SK-N-SH (cell line): Measurements from ENCODE around the gene LARGE1. TPM values are rescaled to one million over a fixed set of nuclear protein-coding genes. Genes with fewer than 3 reads are reported as not detected.

Source experiments
- CTCF ChIA-PET: fragments of 300-600, 350-600 bp; formaldehyde crosslinking; extraction: SDS; loops from one replicate; lab custom pipeline; 2021; lab: Yijun Ruan, JAX
- POLR2A ChIA-PET: fragments of 350-600 bp; sonication (Branson Sonifier 250); formaldehyde crosslinking; extraction: SDS; loops from one replicate; lab custom pipeline; 2020; ENCODE audit warnings: antibody characterized with exemption, inconsistent platforms; lab: Yijun Ruan, JAX
- DNase-seq: peaks from one replicate; pipeline ENCODE4 v3.0.0; 2012
- H2AFZ ChIP-seq: fragments of 200-600 bp; sonication (generic); 2 replicates; pipeline ENCODE4 v1.8.1; 2016; ENCODE audit warnings: antibody characterized with exemption, mild to moderate bottlenecking, low read depth
- H3F3A ChIP-seq: fragments of 200-600 bp; sonication (generic); replicated peaks from 2 replicates; pipeline ENCODE3; 2016; ENCODE audit warnings: antibody characterized with exemption, mild to moderate bottlenecking; ENCODE audit not compliant: insufficient read depth
- H3K27ac ChIP-seq, 2 experiments: fragments of 200-500 bp in 1 of 2; fragments of 200-600 bp in 1 of 2; sonication (Bioruptor generic) in 1 of 2; sonication (generic), shearing (Covaris generic) in 1 of 2; 2 replicates each; pipeline versions ENCODE4 v1.5.1 to v1.6.1; 2014 to 2016; ENCODE audit warnings: low read depth in 2 of 2, inconsistent platforms in 1 of 2, low read length in 1 of 2, mild to moderate bottlenecking in 1 of 2, mixed read lengths in 1 of 2
- H3K27me3 ChIP-seq: fragments of 200-600 bp; sonication (generic), shearing (Covaris generic); 2 replicates; pipeline ENCODE4 v1.6.1; 2016; ENCODE audit warnings: mixed run types; ENCODE audit not compliant: insufficient read depth
- H3K36me3 ChIP-seq, 2 experiments: fragments of 200-500 bp in 1 of 2; fragments of 200-600 bp in 1 of 2; sonication (Bioruptor generic) in 1 of 2; sonication (generic) in 1 of 2; replicated peaks in 1 of 2; 2 replicates each; pipeline versions ENCODE3 to v1.5.1; 2014 to 2016; ENCODE audit warnings: low read length in 1 of 2, mild to moderate bottlenecking in 1 of 2; ENCODE audit not compliant: insufficient read depth in 2 of 2, control insufficient read depth in 1 of 2
- H3K4me1 ChIP-seq, 2 experiments: fragments of 200-500 bp in 1 of 2; fragments of 200-600 bp in 1 of 2; sonication (Bioruptor generic) in 1 of 2; sonication (generic), shearing (Covaris generic) in 1 of 2; 2 replicates each; pipeline versions ENCODE4 v1.5.1 to v1.6.1; 2014 to 2016; ENCODE audit warnings: low read depth in 1 of 2, low read length in 1 of 2, mixed run types in 1 of 2; ENCODE audit not compliant: insufficient read depth in 2 of 2, control insufficient read depth in 1 of 2
- H3K4me2 ChIP-seq: fragments of 200-600 bp; sonication (generic), shearing (Covaris generic); 2 replicates; pipeline ENCODE4 v1.6.1; 2017; ENCODE audit warnings: mixed run types
- H3K4me3 ChIP-seq, 2 experiments: fragments of 200-500 bp in 1 of 2; fragments of 200-600 bp in 1 of 2; sonication (Bioruptor generic) in 1 of 2; sonication (generic), shearing (Covaris generic) in 1 of 2; 2 replicates each; pipeline versions ENCODE4 v1.5.1 to v1.8.1; 2014 to 2016; ENCODE audit warnings: low read depth in 2 of 2, inconsistent platforms in 1 of 2, low read length in 1 of 2, mild to moderate bottlenecking in 1 of 2, mixed read lengths in 1 of 2, moderate library complexity in 1 of 2
- H3K79me2 ChIP-seq: fragments of 200-600 bp; sonication (generic); 2 replicates; pipeline ENCODE4 v1.8.1; 2017; ENCODE audit warnings: mild to moderate bottlenecking; ENCODE audit not compliant: insufficient read depth
- H3K9ac ChIP-seq: fragments of 200-600 bp; sonication (generic); 2 replicates; pipeline ENCODE4 v1.6.1; 2017; ENCODE audit warnings: mixed run types
- H3K9me2 ChIP-seq: fragments of 200-600 bp; sonication (generic); 2 replicates; pipeline ENCODE4 v1.6.1; 2017; ENCODE audit warnings: mixed run types
- H3K9me3 ChIP-seq: fragments of 200-600 bp; sonication (generic); 2 replicates; pipeline ENCODE4 v1.6.1; 2017; ENCODE audit warnings: mixed run types, mild to moderate bottlenecking, moderate library complexity
- H4K20me1 ChIP-seq: fragments of 200-600 bp; sonication (generic); 2 replicates; pipeline ENCODE4 v1.6.1; 2017; ENCODE audit warnings: mild to moderate bottlenecking, mixed run types; ENCODE audit not compliant: insufficient read depth
- CTCF ChIP-seq: fragments of 200-600 bp; sonication (generic); IDR thresholded peaks from 2 replicates; pipeline ENCODE4 v1.6.1; 2017; ENCODE audit warnings: antibody characterized with exemption, mild to moderate bottlenecking, moderate library complexity
- ELF1 ChIP-seq: IDR thresholded peaks from 2 replicates; pipeline ENCODE4 v1.4.0; 2012
- EP300 ChIP-seq, 2 experiments: IDR thresholded peaks; 2 replicates each; pipeline versions ENCODE4 v1.4.0 to v1.6.1; 2012; ENCODE audit warnings: borderline replicate concordance in 1 of 2, low read depth in 1 of 2, low read length in 1 of 2
- FOXJ3 ChIP-seq: sonication (generic); formaldehyde crosslinking; IDR thresholded peaks from 2 replicates; pipeline ENCODE4 v1.5.1; 2020; ENCODE audit warnings: mild to moderate bottlenecking, missing genetic modification reagents
- FOXM1 ChIP-seq: IDR thresholded peaks from 2 replicates; pipeline ENCODE4 v1.4.0; 2012; ENCODE audit warnings: low read depth, mild to moderate bottlenecking
- GATA2 ChIP-seq: sonication (generic); formaldehyde crosslinking; IDR thresholded peaks from 2 replicates; pipeline ENCODE4 v1.5.0; 2020; ENCODE audit warnings: mild to moderate bottlenecking, missing genetic modification reagents
- POLR2AphosphoS5 ChIP-seq: IDR thresholded peaks from 2 replicates; pipeline ENCODE4 v1.6.1; 2012; ENCODE audit warnings: low read depth, low read length
- TAF1 ChIP-seq: IDR thresholded peaks from 2 replicates; pipeline ENCODE4 v1.6.1; 2012; ENCODE audit warnings: low read depth, mild to moderate bottlenecking, low read length, moderate library complexity, borderline replicate concordance
- WGBS: methylation state at CpG from one replicate; pipeline ENCODE4 v1.1.6; 2017; ENCODE audit warnings: low lambda C conversion rate; 5-methylcytosine and 5-hydroxymethylcytosine counted together
- polyA plus RNA-seq, 3 experiments: library from polyadenylated mRNA; depleted of rRNA; stranded (reverse); fragments of >200 nt; gene quantifications; 2 replicates each; pipeline ENCODE4 v1.2.3, GENCODE V29; 2012
- TF ChIP-seq, protein P1 (sequence below): IDR thresholded peaks from 2 replicates; pipeline ENCODE4; 2012
- TF ChIP-seq, protein P2 (sequence below): IDR thresholded peaks from 2 replicates; pipeline ENCODE4 v1.6.1; 2012; ENCODE audit warnings: mild to moderate bottlenecking, low read depth, low read length, moderate library complexity
- TF ChIP-seq, protein P3 (sequence below): IDR thresholded peaks from 2 replicates; pipeline ENCODE4 v1.4.0; 2012; ENCODE audit warnings: low read depth, borderline replicate concordance
- TF ChIP-seq, protein P4 (sequence below): fragments of 150-350 bp; IDR thresholded peaks from 2 replicates; pipeline ENCODE4 v1.6.1; 2017; ENCODE audit warnings: antibody characterized with exemption, low read length, low read depth, borderline replicate concordance

LARGE1 gene
- polyA plus RNA-seq, 1 of the 3 experiments (the other 2 are of a cell fraction), result 1.1 TPM

DNA sequence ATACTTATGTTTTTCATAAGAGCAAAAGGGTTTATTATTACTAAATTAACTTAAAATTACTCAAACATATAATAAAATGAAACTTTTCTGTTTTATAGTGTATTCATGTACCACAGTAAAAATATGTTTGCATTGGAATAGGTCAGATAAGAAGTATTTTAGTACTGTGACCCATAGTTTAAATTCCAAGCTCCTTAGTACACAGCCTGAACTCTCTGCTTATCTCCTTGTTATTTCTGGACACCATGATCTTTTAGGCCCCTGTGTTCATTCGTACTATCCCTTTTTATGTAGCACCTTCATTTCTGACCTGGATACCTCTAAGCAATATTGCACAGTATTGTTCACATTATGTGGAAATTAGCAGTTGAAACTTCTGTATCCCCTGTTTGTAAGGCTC is 565.3 kb downstream of the LARGE1 start:
- no peak for DNase-seq
- 46% methylated on average over 1 of the region's 1 CpG for WGBS

More for the DNA sequence above, 565.3 kb downstream of the LARGE1 start:
- Histone ChIP-seq H3F3A (no peaks in the 10 kb centered on the region), H3K9me3 (no peaks in the 10 kb centered on the region), H3K4me2 (no peak overlapping the region), H3K4me3 (no peak overlapping the region), H3K9ac (no peak overlapping the region), H3K27ac (no peak overlapping the region), H3K79me2 (no peaks in the 10 kb centered on the region), H3K4me1 (no peaks in the 10 kb centered on the region), H2AFZ (no peak overlapping the region), H3K27me3 (no peaks in the 10 kb centered on the region), H3K36me3 (no peaks in the 10 kb centered on the region), H3K9me2 (no peaks in the 10 kb centered on the region), H4K20me1 (no peaks in the 10 kb centered on the region)
- ChIA-PET POLR2A (no interaction called here), CTCF (interaction anchor here (1.6 kb wide), 1 partner anchor 53 kb away, joined by 4 read pairs; no protein-coding TSS in a partner anchor)
- TF ChIP-seq, protein P1, sequence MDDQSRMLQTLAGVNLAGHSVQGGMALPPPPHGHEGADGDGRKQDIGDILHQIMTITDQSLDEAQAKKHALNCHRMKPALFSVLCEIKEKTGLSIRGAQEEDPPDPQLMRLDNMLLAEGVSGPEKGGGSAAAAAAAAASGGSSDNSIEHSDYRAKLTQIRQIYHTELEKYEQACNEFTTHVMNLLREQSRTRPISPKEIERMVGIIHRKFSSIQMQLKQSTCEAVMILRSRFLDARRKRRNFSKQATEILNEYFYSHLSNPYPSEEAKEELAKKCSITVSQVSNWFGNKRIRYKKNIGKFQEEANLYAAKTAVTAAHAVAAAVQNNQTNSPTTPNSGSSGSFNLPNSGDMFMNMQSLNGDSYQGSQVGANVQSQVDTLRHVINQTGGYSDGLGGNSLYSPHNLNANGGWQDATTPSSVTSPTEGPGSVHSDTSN, result no peak
- TF ChIP-seq ELF1 (no peak), FOXJ3 (CRISPR knock-in tag) (no peak), POLR2AphosphoS5 (no peak), TAF1 (no peak), FOXM1 (no peak), CTCF (no peak), EP300 (IDR thresholded peaks at IDR 0.05; ENCODE audit: borderline replicate concordance in 1 of 2, low read depth in 1 of 2, low read length in 1 of 2) (no peak), GATA2 (CRISPR knock-in tag) (no peak)
- TF ChIP-seq, protein P2, sequence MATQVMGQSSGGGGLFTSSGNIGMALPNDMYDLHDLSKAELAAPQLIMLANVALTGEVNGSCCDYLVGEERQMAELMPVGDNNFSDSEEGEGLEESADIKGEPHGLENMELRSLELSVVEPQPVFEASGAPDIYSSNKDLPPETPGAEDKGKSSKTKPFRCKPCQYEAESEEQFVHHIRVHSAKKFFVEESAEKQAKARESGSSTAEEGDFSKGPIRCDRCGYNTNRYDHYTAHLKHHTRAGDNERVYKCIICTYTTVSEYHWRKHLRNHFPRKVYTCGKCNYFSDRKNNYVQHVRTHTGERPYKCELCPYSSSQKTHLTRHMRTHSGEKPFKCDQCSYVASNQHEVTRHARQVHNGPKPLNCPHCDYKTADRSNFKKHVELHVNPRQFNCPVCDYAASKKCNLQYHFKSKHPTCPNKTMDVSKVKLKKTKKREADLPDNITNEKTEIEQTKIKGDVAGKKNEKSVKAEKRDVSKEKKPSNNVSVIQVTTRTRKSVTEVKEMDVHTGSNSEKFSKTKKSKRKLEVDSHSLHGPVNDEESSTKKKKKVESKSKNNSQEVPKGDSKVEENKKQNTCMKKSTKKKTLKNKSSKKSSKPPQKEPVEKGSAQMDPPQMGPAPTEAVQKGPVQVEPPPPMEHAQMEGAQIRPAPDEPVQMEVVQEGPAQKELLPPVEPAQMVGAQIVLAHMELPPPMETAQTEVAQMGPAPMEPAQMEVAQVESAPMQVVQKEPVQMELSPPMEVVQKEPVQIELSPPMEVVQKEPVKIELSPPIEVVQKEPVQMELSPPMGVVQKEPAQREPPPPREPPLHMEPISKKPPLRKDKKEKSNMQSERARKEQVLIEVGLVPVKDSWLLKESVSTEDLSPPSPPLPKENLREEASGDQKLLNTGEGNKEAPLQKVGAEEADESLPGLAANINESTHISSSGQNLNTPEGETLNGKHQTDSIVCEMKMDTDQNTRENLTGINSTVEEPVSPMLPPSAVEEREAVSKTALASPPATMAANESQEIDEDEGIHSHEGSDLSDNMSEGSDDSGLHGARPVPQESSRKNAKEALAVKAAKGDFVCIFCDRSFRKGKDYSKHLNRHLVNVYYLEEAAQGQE, result no peak
- TF ChIP-seq, protein P3, sequence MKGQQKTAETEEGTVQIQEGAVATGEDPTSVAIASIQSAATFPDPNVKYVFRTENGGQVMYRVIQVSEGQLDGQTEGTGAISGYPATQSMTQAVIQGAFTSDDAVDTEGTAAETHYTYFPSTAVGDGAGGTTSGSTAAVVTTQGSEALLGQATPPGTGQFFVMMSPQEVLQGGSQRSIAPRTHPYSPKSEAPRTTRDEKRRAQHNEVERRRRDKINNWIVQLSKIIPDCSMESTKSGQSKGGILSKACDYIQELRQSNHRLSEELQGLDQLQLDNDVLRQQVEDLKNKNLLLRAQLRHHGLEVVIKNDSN, result no peak
- TF ChIP-seq, protein P4, sequence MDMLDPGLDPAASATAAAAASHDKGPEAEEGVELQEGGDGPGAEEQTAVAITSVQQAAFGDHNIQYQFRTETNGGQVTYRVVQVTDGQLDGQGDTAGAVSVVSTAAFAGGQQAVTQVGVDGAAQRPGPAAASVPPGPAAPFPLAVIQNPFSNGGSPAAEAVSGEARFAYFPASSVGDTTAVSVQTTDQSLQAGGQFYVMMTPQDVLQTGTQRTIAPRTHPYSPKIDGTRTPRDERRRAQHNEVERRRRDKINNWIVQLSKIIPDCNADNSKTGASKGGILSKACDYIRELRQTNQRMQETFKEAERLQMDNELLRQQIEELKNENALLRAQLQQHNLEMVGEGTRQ, result no peak
